ENCODE results near the gene PSMC4. TPM values are rescaled to one million over a fixed set of nuclear protein-coding genes. Genes with fewer than 3 reads are reported as not detected.
A peak's percentile ranks its signal among the peaks of the same experiment; 100 is the strongest.

PSMC4 gene
- 100 to 1,000 TPM in 1 of 2 donors, 10 to 100 TPM in 1; 86.1 to 129 TPM for total RNA-seq

GRCh38 chr19:39970675-39971379 is at the start of gene PSMC4:
Gene PSMC4 (plus strand): TSS chr19:39971165. CDS start chr19:39971203, 38 bp downstream.
- Histone ChIP-seq H3K4me1 (replicated peaks) (peaks cover 8% of the 10 kb centered on the region), H3K27me3 (replicated peaks; ENCODE audit: insufficient read depth) (no peaks in the 10 kb centered on the region), H3K9me3 (no peaks in the 10 kb centered on the region), H3K4me3 (peak within 1 kb of the TSS; percentile 58 to 62), H3K27ac (peak within 1 kb of the TSS; percentile 90 to 91), H3K36me3 (peaks cover 4 to 10% of the 10 kb centered on the region in 2 donors)
- peak; percentile 98 for DNase-seq (ENCODE audit: low spot score)
- TF ChIP-seq CTCF (IDR thresholded peaks at IDR 0.05) (peak; percentile 48 to 94 (median 91)), POLR2AphosphoS5 (IDR thresholded peaks at IDR 0.05) (peak; percentile 100), POLR2A (IDR thresholded peaks at IDR 0.05) (peak; percentile 88)
- WGBS, result under 1% methylated on average over 47 of the region's 47 CpGs
- intact Hi-C loops (cut with DNase I), result loop anchor here (2.0 to 5.0 kb wide), 2 partner anchors 124 to 178 kb away; partner anchors contain the start of gene FBL

- no peak for DNase-seq (ENCODE audit: low spot score)
- 80% methylated on average over 4 of the region's 4 CpGs for WGBS
Measured at GRCh38 chr19:39923862-39924261, 47.1 kb upstream of the PSMC4 start.

GRCh38 chr19:39924389-39924788 is 46.6 kb upstream of the PSMC4 start:
- Histone ChIP-seq H3K4me1 (replicated peaks) (no peaks in the 10 kb centered on the region), H3K4me3 (no peak overlapping the region), H3K27me3 (replicated peaks; ENCODE audit: insufficient read depth) (no peaks in the 10 kb centered on the region), H3K27ac (no peak overlapping the region), H3K9me3 (no peaks in the 10 kb centered on the region), H3K36me3 (no peaks in the 10 kb centered on the region)
- DNase-seq (ENCODE audit: low spot score), result no peak
- TF ChIP-seq CTCF (IDR thresholded peaks at IDR 0.05), result no peak
- no peak for TF ChIP-seq POLR2AphosphoS5 (IDR thresholded peaks at IDR 0.05)
- no peak for TF ChIP-seq POLR2A (IDR thresholded peaks at IDR 0.05)
- WGBS, result 92% methylated on average over 33 of the region's 37 CpGs
- intact Hi-C loops (cut with DNase I), result no loop called here

More at GRCh38 chr19:39923862-39924261, 47.1 kb upstream of the PSMC4 start:
- intact Hi-C loops (cut with DNase I), result no loop called here
- Histone ChIP-seq H3K4me3 (no peak overlapping the region), H3K36me3 (no peaks in the 10 kb centered on the region), H3K9me3 (no peaks in the 10 kb centered on the region), H3K27ac (no peak overlapping the region), H3K4me1 (replicated peaks) (no peaks in the 10 kb centered on the region), H3K27me3 (replicated peaks; ENCODE audit: insufficient read depth) (no peaks in the 10 kb centered on the region)
- no peak for TF ChIP-seq CTCF (IDR thresholded peaks at IDR 0.05)

- DNase-seq (ENCODE audit: low spot score), result no peak
- TF ChIP-seq POLR2A (IDR thresholded peaks at IDR 0.05), result no peak
- no peak for TF ChIP-seq CTCF (IDR thresholded peaks at IDR 0.05)
- no peak for TF ChIP-seq POLR2AphosphoS5 (IDR thresholded peaks at IDR 0.05)
- no peaks in the 10 kb centered on the region for H3K36me3 ChIP-seq
- 88% methylated on average over 5 of the region's 5 CpGs for WGBS
- H3K27ac ChIP-seq, result no peak overlapping the region
- intact Hi-C loops (cut with DNase I), result no loop called here
- no peaks in the 10 kb centered on the region for H3K9me3 ChIP-seq
- no peaks in the 10 kb centered on the region for H3K4me1 ChIP-seq (replicated peaks)
- H3K4me3 ChIP-seq, result no peak overlapping the region
- H3K27me3 ChIP-seq (replicated peaks; ENCODE audit: insufficient read depth), result no peaks in the 10 kb centered on the region
Measured at GRCh38 chr19:39924952-39925351, 46.0 kb upstream of the PSMC4 start.
